GM10266 (cell line): Measurements from ENCODE around the gene RIOX2.

Experiments used
- DNase-seq: peaks from one replicate; pipeline ENCODE4 v3.0.0; 2012; ENCODE audit errors: extremely low spot score
- CTCF ChIP-seq: IDR thresholded peaks from 2 replicates; pipeline ENCODE4 v1.5.1; 2012; ENCODE audit warnings: mild to moderate bottlenecking, low read depth; ENCODE audit not compliant: control insufficient read depth, insufficient read depth; ENCODE audit errors: missing control alignments

RIOX2 gene

DNA sequence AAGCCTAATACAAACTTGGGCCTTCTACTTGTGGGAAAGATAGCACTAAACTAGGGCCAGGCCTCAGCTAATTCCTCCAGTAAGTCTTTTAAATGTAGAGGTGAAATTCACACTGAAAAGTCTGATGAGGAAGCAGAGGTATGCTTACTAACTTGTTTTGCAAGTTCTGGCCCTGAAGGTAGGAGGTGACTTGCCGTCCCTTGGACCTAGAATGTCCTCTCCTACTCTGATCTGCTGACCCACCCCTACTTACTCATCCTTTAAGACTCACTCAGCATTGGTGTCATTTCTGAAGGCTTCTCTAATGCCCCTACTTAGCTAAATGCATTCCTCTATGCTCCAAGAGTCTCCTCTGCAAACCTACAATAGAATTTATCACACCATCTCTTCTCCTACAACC, 19.4 kb downstream of the RIOX2 start:
- no peak for TF ChIP-seq CTCF
- DNase-seq, result no peak

DNA sequence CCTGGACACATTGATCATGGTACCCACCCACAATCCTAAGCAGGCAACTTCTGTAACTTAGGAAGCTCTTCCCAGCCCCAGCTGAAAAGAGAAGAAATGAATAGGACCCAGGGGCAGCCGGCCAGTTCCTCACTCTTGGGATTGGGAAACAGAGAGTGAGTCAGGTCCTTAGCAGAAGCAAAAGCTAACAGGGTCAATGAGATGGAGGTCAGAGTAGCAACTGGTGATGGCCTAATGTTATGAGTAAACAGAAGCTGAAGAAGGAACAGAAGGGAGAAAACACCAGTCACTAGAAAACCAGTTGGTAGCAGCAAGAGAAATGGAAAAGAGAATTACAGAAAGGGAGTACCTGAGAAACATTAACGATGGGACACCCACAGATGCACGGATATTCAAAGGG, 20.0 kb downstream of the RIOX2 start:
- TF ChIP-seq CTCF, result no peak
- no peak for DNase-seq

DNA sequence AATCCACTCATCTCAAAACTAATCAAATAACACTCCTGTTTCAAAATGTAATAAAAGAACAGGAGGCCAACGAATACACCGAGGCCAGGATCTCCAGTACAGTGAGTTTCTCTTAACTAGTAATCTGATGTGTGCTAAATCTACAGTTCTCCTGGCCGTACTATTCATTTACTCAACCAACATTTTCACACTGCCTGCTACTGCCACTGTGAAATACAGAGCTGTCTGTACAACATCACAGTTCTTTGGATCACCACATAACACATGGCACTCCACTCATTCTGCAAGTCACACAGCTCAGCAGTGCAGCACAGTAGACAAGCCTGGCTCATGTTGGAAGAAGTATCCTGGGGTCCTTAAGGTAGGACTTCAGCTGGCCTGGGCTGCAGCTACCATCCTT, 21.9 kb downstream of the RIOX2 start:
- no peak for DNase-seq

DNA sequence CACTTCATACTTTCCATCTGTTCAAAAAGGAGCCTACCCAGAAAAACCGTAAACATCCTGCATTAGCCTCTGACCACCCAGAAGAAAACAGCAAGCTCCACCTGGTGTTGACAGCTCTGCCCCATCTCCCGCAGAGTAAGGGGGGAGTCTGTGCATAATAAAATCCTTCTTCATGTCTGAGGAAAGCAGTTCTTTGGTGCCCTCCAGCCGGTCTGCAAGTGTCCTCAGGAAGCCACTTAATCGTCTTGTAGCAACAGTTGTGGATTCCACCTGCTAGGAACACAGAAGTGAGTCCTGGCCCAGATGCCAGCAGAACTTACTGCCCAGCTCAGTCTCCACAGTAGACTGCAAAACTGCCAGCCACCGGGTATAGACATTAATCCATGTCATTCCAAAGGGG, 22.5 kb downstream of the RIOX2 start:
- TF ChIP-seq CTCF, result no peak
- no peak for DNase-seq

More for the DNA sequence above, 21.9 kb downstream of the RIOX2 start:
- no peak for TF ChIP-seq CTCF

DNA sequence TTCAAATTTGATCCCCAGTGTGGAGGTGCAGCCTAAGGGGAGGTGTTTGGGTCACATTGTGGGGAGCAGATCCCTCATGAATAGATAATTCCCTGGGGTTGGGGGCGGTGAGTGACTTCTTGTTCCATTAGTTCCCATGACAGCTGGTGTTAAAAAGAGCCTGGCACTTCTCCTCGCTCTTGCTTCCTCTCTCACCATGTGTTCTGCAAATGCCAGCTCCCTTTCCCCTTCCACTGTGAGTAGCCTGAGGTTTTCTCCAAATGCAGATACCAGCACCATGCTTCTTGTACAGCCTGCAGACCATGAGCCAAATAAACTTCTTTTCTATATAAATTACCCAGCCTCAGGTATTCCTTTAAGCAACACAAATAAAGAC, 23.1 kb downstream of the RIOX2 start:
- TF ChIP-seq CTCF, result no peak
- DNase-seq, result no peak

- DNase-seq, result no peak
- no peak for TF ChIP-seq CTCF
These were observed 23.7 kb downstream of the RIOX2 start for GRCh38 chr3:97948351-97949109.

DNA sequence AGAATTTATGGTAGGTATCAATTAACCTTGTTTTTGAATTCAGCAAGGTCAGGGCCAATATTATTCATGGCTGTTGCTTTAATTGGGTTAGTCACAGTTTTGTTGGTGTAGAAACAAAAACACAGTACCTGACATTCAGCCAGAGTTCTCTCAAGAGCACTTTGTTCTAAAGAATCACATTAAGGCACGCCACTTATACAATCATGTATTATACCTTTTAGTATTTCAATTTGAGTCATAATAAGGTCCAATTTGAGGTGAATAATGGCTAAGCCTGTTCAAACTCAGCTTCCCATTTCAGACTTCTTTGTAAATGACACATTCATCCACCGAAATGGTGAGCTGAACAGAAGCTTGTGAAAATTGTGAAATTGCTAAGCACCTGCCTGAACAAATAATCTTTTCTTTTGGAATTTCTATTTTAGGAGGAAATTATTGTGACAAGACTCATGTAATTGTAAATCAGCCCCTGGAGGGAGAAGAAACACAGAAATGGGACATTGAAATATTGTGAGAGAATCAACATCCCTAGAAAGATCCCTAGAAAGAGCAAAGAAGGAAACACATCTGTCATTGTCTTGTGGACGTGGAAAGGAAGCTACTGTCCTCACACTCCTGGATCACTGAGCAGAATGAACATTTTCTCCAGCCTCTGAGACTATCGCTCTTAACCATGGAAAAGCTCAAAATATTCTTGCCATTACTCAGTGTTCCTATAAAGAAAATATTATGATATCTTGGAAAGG, 29.3 kb downstream of the RIOX2 start:
- TF ChIP-seq CTCF, result no peak
- DNase-seq, result no peak
